Body of pancreas (tissue), 4 donors: ENCODE results near the gene HIP1R. TPM values are rescaled to one million over a fixed set of nuclear protein-coding genes. Genes with fewer than 3 reads are reported as not detected.

Experiments used
- ATAC-seq: fragments of 150-250 bp; one replicate; pipeline ENCODE4 v1.9.1; 2016
- DNase-seq, 4 donors: peaks; one replicate each; pipeline ENCODE4 v3.0.0-alpha.2; 2019
- H3K27ac ChIP-seq, 4 donors: fragments of 200-600 bp; sonication (generic); 1 replicate in 3 of 4; 2 replicates in 1 of 4; pipeline versions ENCODE4 v1.5.1 to v1.6.1; 2016 to 2019; ENCODE audit warnings: mild to moderate bottlenecking in 1 of 4, mixed read lengths in 1 of 4, moderate library complexity in 1 of 4
- H3K27me3 ChIP-seq, 2 donors: fragments of 200-600 bp; sonication (generic); one replicate each; pipeline ENCODE4 v1.6.0; 2016; ENCODE audit warnings: mild to moderate bottlenecking in 1 of 2
- H3K36me3 ChIP-seq, 2 donors: fragments of 200-600 bp; sonication (generic); replicated peaks in 1 of 2; 2 replicates each; pipeline ENCODE4 v1.5.1; 2016; ENCODE audit warnings: low read depth in 2 of 2; ENCODE audit not compliant: insufficient read depth in 1 of 2
- H3K4me1 ChIP-seq: fragments of 200-600 bp; sonication (generic); one replicate; pipeline ENCODE4 v1.6.0; 2016
- H3K4me3 ChIP-seq, 2 donors: fragments of 200-600 bp; sonication (generic); 1 replicate in 1 of 2; 2 replicates in 1 of 2; pipeline ENCODE4 v1.5.1; 2016 to 2019
- H3K9me3 ChIP-seq, 3 donors: fragments of 200-600 bp; sonication (generic); 1 replicate in 2 of 3; 2 replicates in 1 of 3; pipeline ENCODE4 v1.5.1; 2016
- CTCF ChIP-seq, 7 experiments: fragments of 450-650 bp in 4 of 7; fragments of 200-600 bp in 3 of 7; sonication (generic) in 3 of 7; IDR thresholded peaks; one replicate each; pipeline ENCODE4 v1.5.1; 2016 to 2019; ENCODE audit warnings: antibody characterized with exemption in 7 of 7
- POLR2A ChIP-seq, 3 donors: fragments of 450-650 bp; IDR thresholded peaks; one replicate each; pipeline ENCODE4 v1.6.1; 2016; ENCODE audit warnings: antibody characterized with exemption in 3 of 3, mild to moderate bottlenecking in 2 of 3
- WGBS, 2 donors: methylation state at CpG; one replicate each; pipeline ENCODE4 v1.1.5; 2017; 5-methylcytosine and 5-hydroxymethylcytosine counted together
- intact Hi-C: fragments of 100-400 bp; cut with DNase I; formaldehyde crosslinking; loops from one replicate; pipeline ENCODE4 v1.15.1; 2023
- total RNA-seq, 2 donors: library from RNA; depleted of rRNA; stranded (reverse); fragments of >200 nt; gene quantifications; one replicate each; pipeline ENCODE4 v1.1.0, GENCODE V29; 2016

HIP1R gene
- total RNA-seq, 2 donors from 2014 or later = 111 to 183 TPM

GRCh38 chr12:122849352-122850047 lies 14.2 kb downstream of the HIP1R start:
- Histone ChIP-seq H3K27ac (no peak overlapping the region), H3K4me1 (peaks cover 21% of the 10 kb centered on the region), H3K9me3 (no peaks in the 10 kb centered on the region), H3K4me3 (no peak overlapping the region), H3K36me3 (peaks cover 7 to 19% of the 10 kb centered on the region in 2 donors), H3K27me3 (no peaks in the 10 kb centered on the region)
- TF ChIP-seq CTCF (IDR thresholded peaks at IDR 0.05) (no peak), POLR2A (IDR thresholded peaks at IDR 0.05) (no peak)
- ATAC-seq (no peak), DNase-seq (no peak)
- WGBS, 2 donors = 84 to 91% methylated on average over 20 to 26 of the region's 26 CpGs
- intact Hi-C loops = loop anchor here (5.0 kb wide), 1 partner anchor 57 kb away; no protein-coding TSS in a partner anchor

- DNase-seq (no peak), ATAC-seq (no peak)
- no peak overlapping the region for H3K27ac ChIP-seq
- TF ChIP-seq CTCF (IDR thresholded peaks at IDR 0.05) (no peak), POLR2A (IDR thresholded peaks at IDR 0.05) (no peak)
- no peaks in the 10 kb centered on the region for H3K27me3 ChIP-seq
- 87 to 94% methylated on average over 3 to 8 of the region's 14 CpGs for WGBS, 2 donors
- peaks cover 15% of the 10 kb centered on the region for H3K4me1 ChIP-seq
- intact Hi-C loops = no loop called here
- H3K9me3 ChIP-seq = no peaks in the 10 kb centered on the region
- H3K4me3 ChIP-seq = no peak overlapping the region
- H3K36me3 ChIP-seq = peaks cover 7 to 19% of the 10 kb centered on the region in 2 donors
These were observed 14.8 kb downstream of the HIP1R start for GRCh38 chr12:122850048-122850445.

- ATAC-seq (no peak), DNase-seq (no peak)
- WGBS, 2 donors = 85 to 91% methylated on average over 18 to 19 of the region's 27 CpGs
- intact Hi-C loops = no loop called here
- H3K9me3 ChIP-seq = no peaks in the 10 kb centered on the region
- H3K27me3 ChIP-seq = no peaks in the 10 kb centered on the region
- H3K27ac ChIP-seq = no peak overlapping the region
- H3K4me3 ChIP-seq = no peak overlapping the region
- H3K36me3 ChIP-seq = peaks cover 7 to 26% of the 10 kb centered on the region in 2 donors
- H3K4me1 ChIP-seq = peaks cover 9% of the 10 kb centered on the region
- TF ChIP-seq CTCF (IDR thresholded peaks at IDR 0.05) (no peak), POLR2A (IDR thresholded peaks at IDR 0.05) (no peak)
These were observed 15.6 kb downstream of the HIP1R start for GRCh38 chr12:122850695-122851350.

- Histone ChIP-seq H3K4me3 (no peak overlapping the region), H3K9me3 (no peaks in the 10 kb centered on the region), H3K4me1 (peaks cover under 1% of the 10 kb centered on the region), H3K36me3 (peaks cover 14 to 34% of the 10 kb centered on the region in 2 donors), H3K27ac (peak overlapping the region in 2 of 4 donors; percentile 17 to 22), H3K27me3 (no peaks in the 10 kb centered on the region)
- ATAC-seq = no peak
- DNase-seq = peak in 1 of 4 donors; percentile 19
- intact Hi-C loops = no loop called here
- 85 to 100% methylated on average over 2 to 5 of the region's 5 CpGs for WGBS, 2 donors
- TF ChIP-seq POLR2A (IDR thresholded peaks at IDR 0.05) (no peak), CTCF (IDR thresholded peaks at IDR 0.05) (no peak)
These were observed 16.6 kb downstream of the HIP1R start for GRCh38 chr12:122851820-122852219.
